Upper lobe of left lung (tissue), 6 donors: ENCODE measurements around the gene WNT1. TPM values are rescaled to one million over a fixed set of nuclear protein-coding genes. Genes with fewer than 3 reads are reported as not detected.

Source experiments
- ATAC-seq, 2 donors: fragments of 200-7000 bp; cut with Tn5 transposase; one replicate each; pipeline ENCODE4 v1.9.1; 2022; ENCODE audit warnings: mild to moderate bottlenecking in 2 of 2, moderate library complexity in 2 of 2; ENCODE audit not compliant: low FRiP score in 2 of 2
- DNase-seq, 2 donors: peaks; one replicate each; pipeline ENCODE4 v3.0.0-alpha.2; 2019 to 2020
- H3K27ac ChIP-seq, 4 donors: fragments of 200-600 bp; sonication (generic); one replicate each; pipeline ENCODE4 v1.5.1; 2016 to 2019
- H3K27me3 ChIP-seq, 4 donors: fragments of 200-600 bp; sonication (generic); one replicate each; pipeline ENCODE4 v1.5.1; 2017 to 2019
- H3K36me3 ChIP-seq, 4 donors: fragments of 200-600 bp; sonication (generic); one replicate each; pipeline ENCODE4 v1.5.1; 2016 to 2019
- H3K4me1 ChIP-seq, 4 donors: fragments of 200-600 bp; sonication (generic); one replicate each; pipeline ENCODE4 v1.5.1; 2018 to 2019
- H3K4me3 ChIP-seq, 4 donors: fragments of 200-600 bp; sonication (generic); one replicate each; pipeline ENCODE4 v1.5.1; 2017 to 2019; ENCODE audit warnings: mild to moderate bottlenecking in 2 of 4, moderate library complexity in 1 of 4
- H3K9me3 ChIP-seq, 4 donors: fragments of 200-600 bp; sonication (generic); one replicate each; pipeline ENCODE4 v1.5.1; 2018 to 2019
- CTCF ChIP-seq, 6 experiments: fragments of 450-650 bp in 4 of 6; fragments of 200-600 bp in 2 of 6; sonication (generic) in 2 of 6; IDR thresholded peaks; one replicate each; pipeline ENCODE4 v1.5.1; 2016 to 2019; ENCODE audit warnings: antibody characterized with exemption in 6 of 6
- EP300 ChIP-seq, 4 donors: sonication (generic); formaldehyde crosslinking; IDR thresholded peaks; one replicate each; pipeline ENCODE4 v1.5.1; 2017; ENCODE audit warnings: antibody characterized with exemption in 4 of 4, control low read depth in 2 of 4
- POLR2A ChIP-seq, 4 donors: fragments of 450-650 bp; IDR thresholded peaks; one replicate each; pipeline ENCODE4 v1.5.1; 2016 to 2017; ENCODE audit warnings: antibody characterized with exemption in 4 of 4, mild to moderate bottlenecking in 2 of 4
- POLR2AphosphoS5 ChIP-seq, 2 donors: sonication (generic); formaldehyde crosslinking; IDR thresholded peaks; one replicate each; pipeline ENCODE4 v1.5.1; 2017; ENCODE audit warnings: antibody characterized with exemption in 2 of 2
- WGBS, 2 donors: methylation state at CpG; one replicate each; pipeline ENCODE4 v1.1.5; 2017 to 2018; 5-methylcytosine and 5-hydroxymethylcytosine counted together
- total RNA-seq, 6 donors: library from RNA; depleted of rRNA in 4 of 6; stranded (reverse); fragments of >200 nt in 4 of 6; gene quantifications; one replicate each; pipeline versions ENCODE4 v1.1.0 to v1.2.1, GENCODE V29; 2016 to 2021
- donor health status: DM: no; HTN: no; CAD: no; lungs with moderate emphysema.
- donor health status: DM: no; HTN: yes; CAD: no; lungs with severe emphysema.

The WNT1 gene
- total RNA-seq, 6 donors from 2014 or later: 0.34 TPM; not detected in 5

- no peaks in the 10 kb centered on the region for H3K27me3 ChIP-seq
- no peaks in the 10 kb centered on the region for H3K9me3 ChIP-seq
- DNase-seq: no peak
- peaks cover 4 to 8% (median 6%) of the 10 kb centered on the region in 4 donors for H3K4me1 ChIP-seq
- no peak for ATAC-seq
- no peak for TF ChIP-seq POLR2A (IDR thresholded peaks at IDR 0.05)
- TF ChIP-seq CTCF (IDR thresholded peaks at IDR 0.05): no peak
- no peak for TF ChIP-seq EP300 (IDR thresholded peaks at IDR 0.05)
- TF ChIP-seq POLR2AphosphoS5 (IDR thresholded peaks at IDR 0.05): no peak
- WGBS, 2 donors: 79 to 83% methylated on average over 4 of the region's 4 CpGs
- peaks cover 10 to 48% (median 31%) of the 10 kb centered on the region in 4 donors for H3K36me3 ChIP-seq
- H3K27ac ChIP-seq: no peak overlapping the region
- no peak overlapping the region for H3K4me3 ChIP-seq
Measured at GRCh38 chr12:48943221-48943620, 34.9 kb upstream of the WNT1 start.

- H3K9me3 ChIP-seq: no peaks in the 10 kb centered on the region
- H3K27ac ChIP-seq: no peak overlapping the region
- TF ChIP-seq CTCF (IDR thresholded peaks at IDR 0.05) (no peak), POLR2AphosphoS5 (IDR thresholded peaks at IDR 0.05) (no peak), POLR2A (IDR thresholded peaks at IDR 0.05) (no peak), EP300 (IDR thresholded peaks at IDR 0.05) (no peak)
- peaks cover 0 to 31% (median 8%) of the 10 kb centered on the region in 4 donors for H3K36me3 ChIP-seq
- no peaks in the 10 kb centered on the region for H3K27me3 ChIP-seq
- DNase-seq (no peak), ATAC-seq (no peak)
- H3K4me1 ChIP-seq: peaks cover 4 to 8% (median 6%) of the 10 kb centered on the region in 4 donors
- H3K4me3 ChIP-seq: no peak overlapping the region
Measured at GRCh38 chr12:48946205-48946604, 31.9 kb upstream of the WNT1 start.

DNA sequence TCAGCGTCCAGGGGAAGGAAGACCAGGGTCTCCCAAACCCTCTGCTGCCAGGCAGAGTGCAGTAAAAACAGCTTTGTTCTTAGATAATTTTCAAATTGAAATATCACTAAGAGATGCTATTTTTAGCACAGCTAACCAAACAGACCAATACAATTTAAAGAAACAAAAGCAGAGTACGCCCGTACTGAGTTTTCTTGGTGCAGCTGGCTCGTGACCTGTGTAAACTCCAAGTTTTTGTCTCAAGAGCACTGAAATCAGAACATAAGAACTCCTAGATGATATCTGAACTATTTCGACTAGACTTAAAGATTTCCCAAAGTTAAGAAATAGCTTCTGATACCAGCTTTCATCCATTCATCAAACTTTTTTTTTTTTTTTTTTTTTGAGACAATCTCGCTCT is 31.2 kb upstream of the WNT1 start:
- 70 to 71% methylated on average over 5 to 6 of the region's 6 CpGs for WGBS, 2 donors
- no peak for DNase-seq
- TF ChIP-seq CTCF (IDR thresholded peaks at IDR 0.05): no peak
- no peak for TF ChIP-seq POLR2AphosphoS5 (IDR thresholded peaks at IDR 0.05)
- TF ChIP-seq EP300 (IDR thresholded peaks at IDR 0.05): no peak
- TF ChIP-seq POLR2A (IDR thresholded peaks at IDR 0.05): no peak

DNA sequence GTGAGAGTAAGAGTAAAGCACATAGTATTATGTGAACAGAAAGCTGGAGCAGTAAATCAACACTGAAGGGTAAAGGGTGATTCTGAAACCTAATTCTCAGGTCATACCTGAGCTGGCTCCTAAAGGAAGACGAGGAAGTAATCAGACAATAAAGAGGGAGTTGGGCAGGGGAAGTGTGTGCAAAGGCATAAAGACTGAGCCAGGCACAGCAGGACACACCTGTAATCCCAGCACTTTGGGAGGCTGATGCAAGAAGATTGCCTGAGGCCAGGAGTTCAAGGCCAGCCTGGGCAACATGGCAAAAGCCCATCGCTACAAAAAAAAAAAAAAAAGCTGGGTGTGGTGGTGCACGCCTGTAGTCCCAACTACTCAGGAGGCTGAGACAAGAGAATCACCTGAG is 30.4 kb upstream of the WNT1 start:
- DNase-seq (no peak), ATAC-seq (no peak)
- 89 to 90% methylated on average over 2 to 3 of the region's 3 CpGs for WGBS, 2 donors

More for the DNA sequence above, 31.2 kb upstream of the WNT1 start:
- ATAC-seq: no peak
- peaks cover 0 to 31% (median 7%) of the 10 kb centered on the region in 4 donors for H3K36me3 ChIP-seq
- no peaks in the 10 kb centered on the region for H3K9me3 ChIP-seq
- H3K4me3 ChIP-seq: no peak overlapping the region
- H3K27me3 ChIP-seq: no peaks in the 10 kb centered on the region
- H3K27ac ChIP-seq: peak overlapping the region in 1 of 4 donors; percentile 6
- H3K4me1 ChIP-seq: peaks cover 4 to 8% (median 6%) of the 10 kb centered on the region in 4 donors

More for the DNA sequence above, 30.4 kb upstream of the WNT1 start:
- H3K4me1 ChIP-seq: peaks cover 4 to 8% (median 6%) of the 10 kb centered on the region in 4 donors
- no peak overlapping the region for H3K27ac ChIP-seq
- H3K4me3 ChIP-seq: no peak overlapping the region
- peaks cover 0 to 34% (median 7%) of the 10 kb centered on the region in 4 donors for H3K36me3 ChIP-seq
- no peaks in the 10 kb centered on the region for H3K27me3 ChIP-seq
- no peaks in the 10 kb centered on the region for H3K9me3 ChIP-seq
- no peak for TF ChIP-seq POLR2AphosphoS5 (IDR thresholded peaks at IDR 0.05)
- TF ChIP-seq POLR2A (IDR thresholded peaks at IDR 0.05): no peak
- TF ChIP-seq EP300 (IDR thresholded peaks at IDR 0.05): no peak
- TF ChIP-seq CTCF (IDR thresholded peaks at IDR 0.05): no peak
